NCI-H446 treated with DMSO at 0.1 percent for 48 hours (cell line): ENCODE measurements around the gene LRIT3.

Source experiments
- DNase-seq: peaks from one replicate; lab custom pipeline; 2025; lab: John Stamatoyannopoulos, UW

The LRIT3 gene

DNA sequence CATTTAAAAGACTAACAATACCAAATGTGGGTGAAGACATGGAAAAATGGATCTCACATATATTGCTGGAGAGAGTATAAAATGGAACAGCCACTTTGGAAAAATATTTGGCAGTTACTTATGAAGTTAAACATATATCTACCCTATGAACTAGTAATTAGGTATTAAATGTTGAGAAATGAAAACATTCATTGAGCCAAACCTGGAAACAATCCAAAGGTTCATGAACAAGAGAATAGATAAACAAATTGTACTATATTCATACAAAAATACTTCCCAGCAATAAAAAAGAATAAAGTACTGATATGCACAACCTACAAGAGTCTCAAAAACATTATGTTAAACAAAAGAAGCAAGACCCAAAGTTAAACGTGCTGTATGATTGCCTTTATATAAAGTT lies 60.8 kb downstream of the LRIT3 start:
- DNase-seq: no peak

DNA sequence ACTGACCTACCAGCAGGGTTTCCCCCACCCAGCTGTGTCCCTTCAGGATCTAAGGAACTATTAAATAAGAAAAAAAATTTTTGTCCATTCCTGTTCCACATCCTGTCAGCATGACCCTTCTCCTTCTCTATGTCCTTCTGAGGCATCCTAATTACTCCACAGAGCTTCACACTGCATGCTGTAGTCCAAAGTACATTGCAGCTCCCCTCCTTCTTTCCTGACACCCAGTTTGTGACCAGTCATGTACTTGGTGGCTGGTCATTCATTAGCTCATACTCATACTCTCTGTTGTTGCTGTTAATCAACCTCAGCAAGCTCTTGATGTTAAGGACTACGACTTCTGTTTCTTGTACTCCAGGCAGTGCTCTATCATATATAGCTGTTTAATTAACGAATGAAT lies 62.3 kb downstream of the LRIT3 start:
- DNase-seq: no peak

DNA sequence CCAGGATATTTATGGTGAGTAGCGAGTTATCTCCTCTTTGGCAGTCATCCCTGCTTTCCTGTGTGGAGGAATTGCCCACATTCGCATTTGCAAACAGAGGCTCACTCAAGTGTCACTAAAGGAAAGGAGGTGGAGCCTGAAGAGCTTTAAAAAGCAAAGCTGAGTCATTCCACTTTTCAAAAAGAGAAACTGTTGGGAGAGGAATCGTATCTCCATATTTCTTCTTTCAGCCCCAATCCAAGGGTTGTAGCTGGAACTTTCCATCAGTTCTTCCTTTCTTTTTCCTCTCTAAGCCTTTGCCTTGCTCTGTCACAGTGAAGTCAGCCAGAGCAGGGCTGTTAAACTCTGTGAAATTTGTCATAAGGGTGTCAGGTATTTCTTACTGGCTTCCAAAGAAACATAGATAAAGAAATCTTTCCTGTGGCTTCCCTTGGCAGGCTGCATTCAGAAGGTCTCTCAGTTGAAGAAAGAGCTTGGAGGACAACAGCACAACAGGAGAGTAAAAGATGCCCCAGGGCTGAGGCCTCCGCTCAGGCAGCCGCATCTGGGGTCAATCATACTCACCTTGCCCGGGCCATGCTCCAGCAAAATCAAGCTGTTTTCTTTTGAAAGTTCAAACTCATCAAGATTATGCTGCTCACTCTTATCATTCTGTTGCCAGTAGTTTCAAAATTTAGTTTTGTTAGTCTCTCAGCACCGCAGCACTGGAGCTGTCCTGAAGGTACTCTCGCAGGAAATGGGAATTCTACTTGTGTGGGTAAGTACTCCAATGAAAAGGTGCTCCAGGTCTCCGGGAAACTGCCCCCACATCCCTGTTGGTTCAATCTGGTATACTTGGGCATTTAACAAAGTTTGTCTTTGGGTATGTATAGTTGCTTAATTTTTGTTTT lies 65.0 kb downstream of the LRIT3 start, which contains the start of gene EGF:
Gene EGF (plus strand): TSS at position 178 of the 890 bp plus-strand sequence. CDS start 453 bp downstream, at position 631.
- DNase-seq: no peak

DNA sequence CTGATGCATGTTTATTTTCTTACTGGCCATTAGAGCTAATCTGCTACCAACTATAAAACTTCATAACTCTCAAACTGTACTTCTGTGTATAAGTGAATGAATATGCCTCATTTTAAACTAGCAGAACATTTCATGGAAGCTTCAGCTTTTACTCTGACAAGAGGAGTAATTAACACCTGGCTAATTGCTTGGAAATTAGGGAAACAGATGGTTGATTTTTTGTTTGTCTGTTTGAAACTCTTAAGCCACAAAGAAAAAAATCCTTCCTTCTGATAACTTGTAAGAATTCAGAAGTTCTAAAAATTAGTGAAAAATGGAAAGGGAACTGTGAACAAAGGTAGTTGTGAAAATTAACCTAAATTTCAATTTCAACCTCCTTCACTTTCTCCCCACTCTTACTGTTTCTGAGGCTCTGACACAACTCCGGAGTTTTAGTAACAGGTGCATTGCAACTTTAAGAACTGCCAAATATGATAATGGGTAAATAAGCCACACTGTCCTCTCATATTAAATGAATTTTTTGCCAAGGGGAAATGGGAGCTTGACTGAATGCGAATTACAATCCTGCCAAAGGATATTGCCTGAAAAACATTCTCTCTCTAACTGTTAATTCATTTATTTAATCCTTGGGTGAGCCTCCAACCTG lies 65.8 kb downstream of the LRIT3 start:
- DNase-seq: no peak

DNA sequence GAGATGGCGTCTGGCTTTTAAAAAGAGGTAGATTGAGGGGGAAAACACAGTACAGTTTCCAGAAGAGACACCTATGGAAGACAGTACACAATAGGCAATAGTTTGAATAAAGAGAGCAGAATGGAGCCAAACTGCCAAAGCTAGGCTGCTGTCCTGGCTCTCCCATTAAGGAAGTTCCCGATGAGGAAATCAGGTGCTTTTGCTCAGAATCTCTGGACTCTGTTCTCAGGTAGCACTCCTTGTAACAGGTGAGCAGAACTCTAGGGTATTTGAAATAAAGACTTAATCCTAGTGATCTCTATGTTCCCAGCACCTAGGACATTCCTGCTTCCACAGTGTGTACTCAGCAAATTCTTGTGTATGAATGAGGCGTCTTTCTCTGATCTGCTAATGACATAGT lies 66.4 kb downstream of the LRIT3 start:
- DNase-seq: no peak

DNA sequence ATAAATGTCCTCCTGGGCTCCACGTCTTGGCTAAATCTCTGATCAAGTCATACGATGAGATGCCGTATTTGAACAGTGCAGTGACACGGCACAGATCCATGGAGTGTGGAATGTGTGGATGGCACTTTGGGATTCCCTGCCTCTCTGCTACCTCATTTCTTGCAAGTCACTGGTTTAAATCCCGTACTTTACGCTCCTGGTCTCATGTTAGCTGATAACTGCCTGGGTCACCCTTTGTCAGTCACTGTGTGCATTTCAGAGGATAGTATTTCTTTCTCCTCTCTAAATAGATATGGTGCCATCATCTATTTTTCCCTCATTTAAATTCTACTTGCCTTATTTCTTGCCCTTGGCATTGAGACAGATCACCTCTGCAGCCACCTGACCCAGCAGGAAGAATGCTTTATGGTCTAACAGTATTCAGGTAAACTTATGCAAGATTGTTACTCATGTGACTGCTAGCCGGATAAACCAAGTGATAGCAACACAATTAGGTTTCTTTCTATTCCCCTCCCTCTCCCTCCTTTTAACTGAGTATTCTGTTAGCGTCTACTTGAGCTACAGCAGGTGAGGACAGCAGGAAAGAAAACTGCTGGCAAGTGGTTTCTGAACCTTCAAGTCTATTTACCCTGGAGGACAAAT lies 67.6 kb downstream of the LRIT3 start:
- no peak for DNase-seq

DNA sequence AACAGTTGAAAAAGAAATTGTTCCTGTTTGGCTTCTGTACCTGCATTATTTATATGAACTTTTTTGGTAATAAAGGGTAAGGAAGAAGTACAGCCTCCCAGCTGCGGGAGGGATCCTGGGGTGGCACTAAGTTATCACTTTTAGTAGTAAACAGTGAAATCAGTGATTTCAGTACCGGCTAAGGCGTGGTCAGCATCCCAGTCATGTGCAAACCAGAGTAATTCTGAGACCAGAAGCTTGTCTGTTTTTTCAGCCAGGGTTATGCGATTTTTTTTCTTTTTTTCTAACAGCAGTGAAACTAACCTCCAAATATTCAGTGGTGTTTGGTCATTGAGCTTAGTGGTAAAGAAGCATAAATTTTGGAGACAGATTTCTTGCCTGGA lies 68.1 kb downstream of the LRIT3 start:
- DNase-seq: no peak

DNA sequence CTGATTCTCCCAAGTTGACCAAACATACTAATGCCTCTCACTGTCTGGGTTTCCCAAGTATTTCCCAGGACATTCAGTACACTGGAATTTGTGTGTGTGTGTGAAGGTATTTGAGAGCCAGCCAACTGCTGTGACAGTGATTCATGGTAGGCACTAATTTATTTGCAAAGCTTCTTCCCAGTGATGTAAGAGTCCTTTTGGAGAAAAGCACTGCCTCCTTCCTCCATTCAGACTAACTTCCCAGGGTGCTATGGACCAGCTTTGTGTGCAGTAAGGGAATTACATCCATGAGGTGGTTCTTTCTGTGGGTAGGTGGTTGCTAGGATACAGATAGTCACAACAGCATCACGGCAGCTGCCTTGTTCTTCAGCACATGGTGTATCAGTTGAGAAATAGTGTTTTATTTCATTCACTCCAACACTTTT lies 73.5 kb downstream of the LRIT3 start:
- DNase-seq: no peak
